Measurements from ENCODE around the gene HIGD1C. TPM values are rescaled to one million over a fixed set of nuclear protein-coding genes. Genes with fewer than 3 reads are reported as not detected.
"Not testable (repeated sequence)": the region's sequence is repeated elsewhere in the genome, so short reads cannot be mapped to it uniquely, and the experiment has no call there.

The HIGD1C gene
- total RNA-seq = not detected
- polyA plus RNA-seq = not detected
- total RNA-seq = 0 to 0.09 (median 0) reads per million in 6 experiments

DNA sequence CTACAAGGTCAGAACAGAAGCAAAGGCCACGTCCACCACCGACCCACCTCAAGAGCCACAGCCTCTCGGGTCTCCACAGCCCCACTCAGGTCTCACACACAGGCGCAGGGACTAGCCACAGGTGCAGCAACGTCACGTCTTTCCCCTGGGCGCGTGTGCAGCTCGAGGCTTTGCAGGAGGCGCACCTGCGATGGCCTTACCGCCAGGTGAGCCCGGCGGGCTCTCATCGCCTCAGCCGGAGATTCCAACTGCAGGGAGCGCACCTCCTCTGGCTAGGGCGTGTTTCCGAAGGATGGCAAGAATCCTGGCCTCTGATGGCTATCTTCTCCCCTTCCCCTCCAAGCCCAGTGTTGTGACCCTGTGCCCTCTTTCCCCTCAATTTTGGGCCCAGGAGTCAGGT is at the start of gene HIGD1C:
TSS of gene HIGD1C (plus strand) at position 35 of the 400 bp plus-strand sequence. CDS start 1,455 bp downstream, outside the sequence.
- no peaks in the 10 kb centered on the region for H3K27me3 Mint-ChIP-seq
- H3K36me3 Mint-ChIP-seq = peaks cover 0 to 3% (median 3%) of the 10 kb centered on the region in 3 donors

DNA sequence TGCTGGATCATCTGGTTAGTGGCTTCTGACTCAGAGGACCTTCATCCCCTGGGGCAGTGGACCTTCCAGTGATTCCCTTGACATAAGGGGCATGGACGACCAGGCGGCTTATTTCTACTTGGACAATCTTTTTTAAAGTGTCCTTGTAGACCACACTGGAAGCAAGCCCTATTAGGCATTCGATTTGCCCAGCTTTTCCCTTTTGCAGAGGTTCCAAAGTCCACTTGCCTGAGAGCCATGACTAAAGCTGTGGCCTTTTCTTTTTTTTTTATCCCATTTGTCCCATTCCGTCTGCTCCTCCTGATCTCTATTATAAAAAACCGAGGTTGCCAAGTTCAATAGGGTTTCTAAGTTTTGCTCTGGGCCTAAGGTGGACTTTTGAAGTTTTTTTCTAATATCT is 43.9 kb upstream of the HIGD1C start:
- H3K4me3 Mint-ChIP-seq, H3K27ac Mint-ChIP-seq, ATAC-seq, H3K4me1 Mint-ChIP-seq, H3K27me3 Mint-ChIP-seq, POLR2A ChIA-PET, DNase-seq: not testable (repeated sequence)
- H3K36me3 Mint-ChIP-seq = peaks cover 0 to 21% (median 20%) of the 10 kb centered on the region in 3 donors
- peaks cover 6 to 28% (median 17%) of the 10 kb centered on the region in 9 donors for H3K9me3 Mint-ChIP-seq

More for the DNA sequence above, at the start of gene HIGD1C:
- peaks cover 0 to 2% (median under 1%) of the 10 kb centered on the region in 4 donors for H3K4me1 Mint-ChIP-seq
- H3K27ac Mint-ChIP-seq = no peak within 1 kb of the TSS
- DNase-seq (no peak), ATAC-seq (no peak)
- H3K9me3 Mint-ChIP-seq = no peaks in the 10 kb centered on the region
- POLR2A ChIA-PET = no interaction called here
- no peak within 1 kb of the TSS for H3K4me3 Mint-ChIP-seq

DNA sequence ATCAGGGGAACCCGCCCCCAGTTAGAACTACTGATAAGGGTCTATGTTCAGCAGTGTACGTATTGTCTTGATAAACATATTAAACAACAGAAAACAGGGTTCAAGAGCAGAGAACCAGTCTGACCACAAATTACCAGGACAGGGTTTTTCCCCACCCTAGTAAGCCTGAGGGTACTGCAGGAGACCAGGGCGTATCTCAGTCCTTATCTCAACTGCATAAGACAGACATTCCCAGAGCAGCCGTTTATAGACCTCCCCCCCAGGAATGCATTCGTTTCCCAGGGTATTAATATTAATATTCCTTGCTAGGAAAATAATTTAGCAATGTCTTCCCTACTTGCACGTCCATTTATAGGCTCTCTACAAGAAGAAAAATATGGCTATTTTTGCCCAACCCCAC is 40.0 kb upstream of the HIGD1C start:
- ATAC-seq, DNase-seq, H3K27ac Mint-ChIP-seq, H3K4me3 Mint-ChIP-seq, POLR2A ChIA-PET, H3K4me1 Mint-ChIP-seq, H3K27me3 Mint-ChIP-seq: not testable (repeated sequence)
- Mint-ChIP-seq H3K9me3 (peaks cover 9 to 60% (median 34%) of the 10 kb centered on the region in 9 donors), H3K36me3 (peaks cover 4 to 40% (median 35%) of the 10 kb centered on the region in 3 donors)

DNA sequence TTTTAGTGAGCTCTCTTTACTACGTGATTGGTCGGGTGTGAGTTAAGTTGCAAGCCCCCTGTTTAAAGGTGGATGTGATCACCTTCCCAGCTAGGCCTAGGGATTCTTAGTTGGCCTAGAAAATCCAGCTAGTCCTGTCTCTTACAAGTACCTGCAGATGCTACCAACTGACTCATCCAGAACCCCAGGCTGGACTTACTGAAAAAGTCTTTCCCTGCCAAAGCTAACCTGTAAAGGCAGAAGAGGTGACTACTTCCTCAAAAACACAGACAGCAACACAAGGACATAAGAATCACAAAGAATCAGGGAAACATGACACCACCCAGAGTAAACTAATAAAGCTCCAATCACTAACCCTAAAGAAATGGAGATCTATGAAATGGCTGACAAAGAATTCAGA is 39.1 kb upstream of the HIGD1C start:
- no peak overlapping the region for H3K4me3 Mint-ChIP-seq
- no peak for ATAC-seq
- H3K27ac Mint-ChIP-seq = no peak overlapping the region
- POLR2A ChIA-PET = no interaction called here
- DNase-seq = no peak
- peaks cover 1 to 8% (median 3%) of the 10 kb centered on the region in 5 donors for H3K27me3 Mint-ChIP-seq
- H3K9me3 Mint-ChIP-seq = peaks cover 9 to 67% (median 43%) of the 10 kb centered on the region in 9 donors
- H3K36me3 Mint-ChIP-seq = peaks cover 8 to 47% (median 35%) of the 10 kb centered on the region in 3 donors
- H3K4me1 Mint-ChIP-seq = peaks cover 0 to under 1% (median 0%) of the 10 kb centered on the region in 4 donors

DNA sequence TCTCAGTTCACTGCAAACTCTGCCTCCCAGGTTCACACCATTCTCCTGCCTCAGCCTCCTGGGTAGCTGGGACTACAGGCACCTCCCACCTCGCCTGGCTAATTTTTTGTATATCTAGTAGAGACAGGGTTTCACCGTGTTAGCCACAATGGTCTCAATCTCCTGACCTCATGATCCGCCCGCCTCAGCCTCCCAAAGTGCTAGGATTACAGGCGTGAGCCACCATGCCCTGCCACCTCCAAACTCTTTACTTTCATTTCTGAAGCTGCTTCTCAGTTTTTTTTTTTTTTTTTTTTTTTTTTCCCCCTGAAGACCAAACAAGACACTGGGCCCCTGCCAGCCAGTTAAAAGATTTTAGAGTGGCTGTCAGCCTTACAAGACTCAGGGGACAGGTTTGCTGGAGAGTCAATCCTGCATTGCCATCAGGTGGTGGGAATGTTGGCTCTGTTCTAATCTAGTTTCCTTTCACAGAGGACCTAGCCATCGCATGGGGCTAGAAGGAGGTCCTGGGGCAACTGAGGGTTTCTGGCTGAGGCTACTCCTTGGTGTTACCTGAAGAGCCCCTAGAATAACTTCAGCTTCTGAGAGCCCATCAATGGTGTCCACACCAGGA is 37.4 kb upstream of the HIGD1C start:
- Mint-ChIP-seq H3K27ac (no peak overlapping the region), H3K36me3 (peaks cover 8 to 51% (median 35%) of the 10 kb centered on the region in 3 donors)

DNA sequence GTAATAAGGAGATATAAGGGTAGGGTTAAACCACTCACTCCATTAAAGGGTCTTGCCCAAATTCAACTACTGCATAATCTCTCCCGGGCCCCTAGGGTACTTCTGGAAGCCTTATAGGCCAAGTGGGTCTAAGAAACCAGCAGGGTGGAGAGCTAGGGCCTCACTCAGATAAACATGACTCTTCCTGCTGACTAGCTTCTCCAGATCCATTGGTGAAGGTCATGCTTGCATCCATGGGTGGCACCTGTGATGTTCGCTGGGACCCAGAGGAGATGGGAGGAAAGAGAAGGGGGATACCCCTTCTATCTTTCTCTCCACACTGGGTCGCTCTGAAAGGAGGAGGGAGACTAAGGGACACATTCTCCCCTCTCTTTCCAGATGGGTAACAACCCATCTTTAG is 36.1 kb upstream of the HIGD1C start:
- POLR2A ChIA-PET = no interaction called here
- Mint-ChIP-seq H3K4me3 (no peak overlapping the region), H3K27ac (no peak overlapping the region), H3K9me3 (peaks cover 9 to 63% (median 37%) of the 10 kb centered on the region in 9 donors), H3K27me3 (peaks cover 0 to 13% (median 1%) of the 10 kb centered on the region in 5 donors), H3K36me3 (peaks cover 8 to 46% (median 31%) of the 10 kb centered on the region in 3 donors), H3K4me1 (peaks cover 0 to 2% (median under 1%) of the 10 kb centered on the region in 4 donors)
- no peak for ATAC-seq
- no peak for DNase-seq

More for the DNA sequence above, 37.4 kb upstream of the HIGD1C start:
- POLR2A ChIA-PET = no interaction called here
- no peak for DNase-seq
- peaks cover 0 to 1% (median 0%) of the 10 kb centered on the region in 4 donors for H3K4me1 Mint-ChIP-seq
- peaks cover 9 to 67% (median 45%) of the 10 kb centered on the region in 9 donors for H3K9me3 Mint-ChIP-seq
- no peak overlapping the region for H3K4me3 Mint-ChIP-seq
- no peak for ATAC-seq
- H3K27me3 Mint-ChIP-seq = peaks cover 0 to 13% (median 3%) of the 10 kb centered on the region in 5 donors

DNA sequence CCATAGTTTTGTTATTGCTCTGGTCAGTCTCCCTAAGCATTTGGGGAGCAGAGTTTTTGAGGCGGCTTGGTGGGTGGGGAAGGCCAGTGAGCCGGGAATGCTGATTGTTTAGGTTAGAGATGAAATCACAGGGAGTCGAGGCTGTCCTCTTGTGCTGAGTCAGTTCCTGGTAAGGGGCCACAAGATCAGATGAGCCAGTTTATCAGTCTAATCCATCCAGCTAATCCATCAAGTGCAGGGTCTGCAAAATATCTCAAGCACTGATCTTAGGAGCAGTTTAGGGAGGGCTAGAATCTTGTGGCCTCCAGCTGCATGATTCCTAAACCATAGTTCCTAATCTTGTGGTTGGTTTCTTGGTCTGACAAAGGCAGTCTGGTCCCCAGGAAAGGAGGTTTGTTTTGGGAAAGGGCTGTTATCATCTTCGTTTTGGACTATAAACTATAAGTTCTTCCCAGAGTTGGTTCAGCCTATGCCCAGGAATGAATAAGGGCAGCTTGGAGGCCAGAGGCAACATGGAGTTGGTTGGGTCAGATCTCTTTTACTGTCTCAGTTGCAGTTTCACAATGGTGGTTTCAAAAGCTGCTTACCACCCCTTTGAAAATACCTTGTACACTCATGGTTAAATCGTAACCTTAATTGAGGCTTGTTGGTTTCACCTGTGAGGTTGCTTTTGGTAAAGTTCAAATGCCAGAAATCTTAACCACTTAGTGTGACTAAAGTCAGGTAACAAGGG is 33.6 kb upstream of the HIGD1C start:
- peaks cover 0 to 44% (median 26%) of the 10 kb centered on the region in 9 donors for H3K9me3 Mint-ChIP-seq

DNA sequence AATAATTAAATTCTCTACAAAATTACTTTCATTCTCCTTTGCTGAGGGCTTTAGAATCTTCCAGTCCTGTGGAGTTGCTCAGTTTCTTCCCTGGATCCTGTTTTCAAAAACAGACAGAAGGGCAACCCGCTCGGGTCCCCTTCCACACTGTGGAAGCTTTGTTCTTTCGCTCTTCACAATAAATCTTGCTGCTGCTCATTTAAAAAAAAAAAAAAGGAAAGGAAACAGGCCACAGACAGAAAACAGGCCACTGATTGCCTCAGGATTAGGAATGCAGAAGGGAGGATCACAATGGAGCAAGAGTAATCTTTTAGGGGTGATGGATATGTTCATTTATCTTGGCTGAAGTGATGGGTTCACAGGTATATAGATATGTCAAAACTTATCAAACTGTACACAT is 29.5 kb upstream of the HIGD1C start:
- Mint-ChIP-seq H3K27ac (peak overlapping the region in 7 of 10 donors; percentile 46 to 91 (median 86)), H3K9me3 (peaks cover 0 to 7% (median 2%) of the 10 kb centered on the region in 9 donors), H3K27me3 (peaks cover 0 to 9% (median 0%) of the 10 kb centered on the region in 5 donors), H3K4me3 (peak overlapping the region in 7 of 10 donors; percentile 33 to 76 (median 56)), H3K4me1 (peaks cover 21 to 53% (median 46%) of the 10 kb centered on the region in 4 donors), H3K36me3 (peaks cover 0 to 8% (median 2%) of the 10 kb centered on the region in 3 donors)
- ATAC-seq = no peak
- POLR2A ChIA-PET = interaction anchor here (0.6 kb wide), 1 partner anchor 317 kb away, joined by 3 read pairs; no protein-coding TSS in a partner anchor
- no peak for DNase-seq

More for the DNA sequence above, 33.6 kb upstream of the HIGD1C start:
- peaks cover 8 to 27% (median 12%) of the 10 kb centered on the region in 3 donors for H3K36me3 Mint-ChIP-seq
- H3K4me3 Mint-ChIP-seq = no peak overlapping the region
- peaks cover 0 to 13% (median 1%) of the 10 kb centered on the region in 5 donors for H3K27me3 Mint-ChIP-seq
- POLR2A ChIA-PET = interaction anchor here (0.6 kb wide), 2 partner anchors 11 to 1684 kb away, joined by 3 read pairs; no protein-coding TSS in a partner anchor
- no peak overlapping the region for H3K27ac Mint-ChIP-seq
- no peak for ATAC-seq
- DNase-seq = no peak
- peaks cover 7 to 17% (median 12%) of the 10 kb centered on the region in 4 donors for H3K4me1 Mint-ChIP-seq

DNA sequence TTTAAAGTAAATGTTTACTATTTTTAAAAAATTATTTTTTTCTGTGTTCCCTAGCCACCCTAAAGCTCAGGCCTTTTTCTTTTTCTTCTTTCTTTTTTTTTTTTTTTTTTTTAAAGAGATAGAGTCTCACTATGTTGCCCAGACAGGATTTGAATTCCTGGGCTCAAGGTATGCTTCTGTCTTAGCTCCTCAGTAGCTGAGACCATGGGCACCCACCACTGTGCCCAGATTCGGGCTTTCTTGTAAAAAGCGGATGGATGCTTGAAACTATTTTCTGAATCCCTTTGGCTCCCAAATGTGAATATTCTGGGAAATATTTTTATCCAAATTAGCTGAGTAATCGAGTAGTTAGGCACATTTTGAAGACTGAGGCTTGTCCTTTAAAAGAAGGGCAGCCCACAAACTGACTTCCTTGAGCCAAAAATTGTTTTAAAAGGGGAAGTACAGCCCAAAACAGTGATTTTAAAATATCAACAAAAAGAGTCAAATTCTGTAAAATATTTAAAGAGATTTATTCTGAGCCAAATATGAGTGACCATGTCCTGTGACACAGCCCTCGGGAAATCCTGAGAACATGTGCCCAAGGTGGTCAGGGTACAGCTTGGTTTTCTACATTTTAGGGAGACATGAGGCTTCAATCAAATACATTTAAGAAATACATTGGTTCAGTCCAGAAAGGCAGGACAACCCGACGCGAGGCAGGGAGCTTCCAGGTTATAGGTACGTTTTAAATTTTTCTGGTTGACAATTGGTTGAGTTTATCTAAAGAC is 28.8 kb upstream of the HIGD1C start:
- POLR2A ChIA-PET = interaction anchor here (0.6 to 0.7 kb wide), 2 partner anchors 159 to 444 kb away, joined by 3 read pairs; no protein-coding TSS in a partner anchor
- Mint-ChIP-seq H3K36me3 (peaks cover 0 to under 1% (median 0%) of the 10 kb centered on the region in 3 donors), H3K27ac (peak overlapping the region; percentile 71 to 91 (median 82)), H3K9me3 (peaks cover 0 to under 1% (median 0%) of the 10 kb centered on the region in 9 donors), H3K4me3 (peak overlapping the region; percentile 78 to 95 (median 86)), H3K27me3 (peaks cover 0 to 1% (median 0%) of the 10 kb centered on the region in 5 donors), H3K4me1 (peaks cover 21 to 60% (median 54%) of the 10 kb centered on the region in 4 donors)
- ATAC-seq (no peak), DNase-seq (peak in 1 of 10 donors; percentile 10)

DNA sequence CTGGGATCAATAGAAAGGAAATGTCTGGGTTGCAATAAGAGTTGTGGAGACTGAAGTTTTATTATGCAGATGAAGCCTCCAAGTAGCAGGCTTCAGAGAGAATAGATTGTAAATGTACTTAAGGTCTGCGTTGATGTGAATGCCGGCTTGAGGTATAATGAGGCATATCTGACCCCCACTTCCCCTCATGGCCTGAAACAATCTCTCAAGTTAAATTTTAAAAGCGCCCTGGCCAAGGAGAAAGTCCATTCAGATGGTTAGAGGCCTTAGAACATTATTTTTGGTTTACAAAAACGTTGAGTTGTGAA is 28.3 kb upstream of the HIGD1C start:
- peak overlapping the region; percentile 71 to 91 (median 82) for H3K27ac Mint-ChIP-seq
- H3K36me3 Mint-ChIP-seq = no peaks in the 10 kb centered on the region
- no peaks in the 10 kb centered on the region for H3K27me3 Mint-ChIP-seq
- DNase-seq = no peak
- no peaks in the 10 kb centered on the region for H3K9me3 Mint-ChIP-seq
- ATAC-seq = peak in 1 of 2 donors; percentile 5
- peaks cover 22 to 63% (median 57%) of the 10 kb centered on the region in 4 donors for H3K4me1 Mint-ChIP-seq
- H3K4me3 Mint-ChIP-seq = peak overlapping the region; percentile 78 to 95 (median 86)
- POLR2A ChIA-PET = interaction anchor here (0.7 kb wide), 1 partner anchor 160 kb away, joined by 3 read pairs; no protein-coding TSS in a partner anchor

DNA sequence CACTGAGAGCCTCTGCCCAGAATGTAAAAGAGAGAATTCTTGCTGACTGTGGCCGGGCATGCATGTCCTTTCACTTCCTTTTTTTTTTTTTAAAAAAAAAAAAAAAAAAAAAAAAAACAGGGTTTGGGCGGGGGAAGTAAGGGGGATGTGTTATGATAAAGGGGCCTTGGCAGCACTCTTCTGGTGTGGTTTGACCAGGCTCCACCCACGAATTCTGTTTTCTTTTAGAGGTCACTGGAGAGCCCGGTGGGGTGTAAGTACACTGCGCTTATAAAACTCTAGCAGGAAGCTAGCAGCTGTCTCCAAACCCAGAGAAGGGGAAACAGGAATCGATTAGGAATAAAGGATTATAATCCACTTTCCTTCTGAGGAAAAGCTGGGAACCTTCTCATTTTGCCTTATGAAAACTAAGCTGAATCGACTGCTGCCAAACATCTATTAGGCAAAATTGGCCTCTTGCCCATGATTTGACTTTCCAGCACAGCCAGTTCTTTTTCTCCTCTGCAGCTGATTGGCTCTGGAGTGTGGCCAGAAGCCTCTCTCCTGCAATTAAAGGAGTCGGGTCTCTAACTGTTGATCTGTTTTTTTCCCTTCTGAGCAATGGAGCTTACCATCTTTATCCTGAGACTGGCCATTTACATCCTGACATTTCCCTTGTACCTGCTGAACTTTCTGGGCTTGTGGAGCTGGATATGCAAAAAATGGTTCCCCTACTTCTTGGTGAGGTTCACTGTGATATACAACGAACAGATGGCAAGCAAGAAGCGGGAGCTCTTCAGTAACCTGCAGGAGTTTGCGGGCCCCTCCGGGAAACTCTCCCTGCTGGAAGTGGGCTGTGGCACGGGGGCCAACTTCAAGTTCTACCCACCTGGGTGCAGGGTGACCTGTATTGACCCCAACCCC is 27.7 kb upstream of the HIGD1C start:
- peaks cover 22 to 68% (median 58%) of the 10 kb centered on the region in 4 donors for H3K4me1 Mint-ChIP-seq
- H3K27ac Mint-ChIP-seq = peak overlapping the region; percentile 61 to 93 (median 88)
- peak; percentile 85 to 86 for ATAC-seq
- H3K36me3 Mint-ChIP-seq = peaks cover 0 to 1% (median under 1%) of the 10 kb centered on the region in 3 donors
- peak in 9 of 10 donors; percentile 12 to 77 (median 46) for DNase-seq
- no peaks in the 10 kb centered on the region for H3K9me3 Mint-ChIP-seq
- H3K27me3 Mint-ChIP-seq = no peaks in the 10 kb centered on the region
- POLR2A ChIA-PET = interaction anchor here (0.6 to 1.5 kb wide), 4 partner anchors 161 to 1999 kb away, joined by 3 to 5 read pairs (median 4); partner anchors contain the start of gene ATF1
- H3K4me3 Mint-ChIP-seq = peak overlapping the region; percentile 80 to 95 (median 88)

Data from naive thymus-derived CD8-positive, alpha-beta T cell (primary cell).